Measurements from ENCODE around the gene GJB3.

The GJB3 gene

DNA sequence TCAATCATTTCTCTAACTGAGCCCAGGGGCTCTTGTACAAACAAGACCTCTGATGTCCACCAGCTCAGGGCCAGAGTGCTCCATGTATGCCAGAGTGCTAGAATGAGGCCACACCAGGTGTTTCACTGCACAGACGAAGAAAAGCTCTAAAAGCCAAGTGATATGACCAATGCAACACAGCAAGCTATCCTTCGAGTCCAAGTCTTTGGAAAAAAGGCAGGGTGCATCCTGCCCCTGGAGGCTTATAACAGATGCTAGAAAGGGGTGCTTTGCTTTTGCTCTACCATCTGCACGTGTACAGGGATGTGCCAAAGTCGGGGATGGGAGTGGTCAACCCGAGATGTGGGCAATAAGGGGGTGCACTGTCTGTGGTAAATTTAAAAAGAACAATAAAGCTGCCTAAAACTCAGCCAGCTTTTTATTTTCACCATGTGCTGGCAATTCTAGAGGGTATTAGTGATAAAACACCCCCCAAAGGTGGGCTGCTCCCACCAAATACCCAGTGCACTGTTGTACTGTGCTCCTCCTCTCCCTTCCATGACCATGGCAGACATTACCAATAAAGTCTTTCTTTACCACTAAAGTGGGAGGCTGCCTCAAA lies 46.4 kb downstream of the GJB3 start:
- no peak for DNase-seq

DNA sequence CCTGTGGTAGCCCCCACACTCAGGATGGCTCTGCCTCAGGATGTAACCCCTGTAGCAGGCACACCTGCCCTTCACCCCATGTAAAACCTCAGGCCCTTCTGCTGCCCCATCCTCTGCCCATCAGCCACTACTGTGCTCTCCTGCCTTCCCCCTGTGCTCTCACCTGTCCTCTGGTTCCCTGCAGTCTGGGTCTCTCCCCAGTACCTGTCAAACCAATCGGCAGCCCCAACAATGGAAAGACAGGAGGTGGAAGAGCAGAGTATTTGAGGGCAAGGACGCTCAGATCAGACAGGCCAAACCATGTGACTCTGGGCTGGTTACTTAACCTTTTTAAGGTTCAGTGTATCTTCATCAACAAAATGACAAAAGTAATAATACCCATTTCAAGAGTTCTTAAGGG lies 47.6 kb downstream of the GJB3 start:
- DNase-seq: no peak

DNA sequence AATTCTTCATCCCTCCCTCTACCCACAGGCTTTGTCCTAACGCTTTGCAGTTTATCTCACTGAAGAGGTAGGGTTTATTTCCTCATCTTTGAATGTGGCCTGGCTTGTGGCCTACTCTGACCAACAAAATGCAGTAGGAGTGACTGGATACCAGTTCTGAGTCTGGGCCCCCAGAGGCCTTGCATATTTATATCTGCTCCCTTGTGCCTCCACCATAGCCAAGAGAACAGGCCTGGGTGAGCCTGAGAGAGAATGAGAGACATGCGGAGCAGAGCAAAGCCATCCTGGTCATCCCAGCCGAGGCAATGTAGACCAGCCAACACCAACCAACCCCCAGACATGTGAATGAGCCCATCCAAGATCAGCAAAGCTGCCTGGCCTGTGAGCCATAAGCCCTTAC lies 48.2 kb downstream of the GJB3 start:
- DNase-seq: no peak

DNA sequence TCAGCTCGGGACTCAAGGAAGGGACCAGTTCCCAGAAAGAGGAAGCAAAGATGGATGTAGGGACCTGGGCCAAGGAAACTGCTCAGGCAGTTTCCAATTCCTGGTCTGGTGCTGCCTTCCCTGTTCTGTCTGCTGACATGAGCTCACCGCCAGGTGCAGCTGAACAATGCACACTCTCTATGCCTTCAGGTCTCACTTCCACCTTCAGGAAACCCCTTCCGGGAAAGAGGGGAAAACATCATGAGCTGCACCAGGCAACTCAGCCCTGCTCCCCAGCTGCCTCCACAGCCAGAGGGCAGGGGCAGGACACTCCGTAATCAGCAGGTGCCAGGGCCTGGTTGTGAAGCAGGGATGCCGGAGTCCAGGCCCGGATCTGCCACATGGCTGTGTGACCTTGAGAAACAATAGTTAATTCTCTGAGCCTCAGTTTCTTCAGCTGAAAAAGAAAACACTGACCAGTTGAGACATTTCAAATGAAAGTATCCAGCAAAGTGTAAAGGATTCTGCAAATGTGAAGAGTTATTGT lies 50.8 kb downstream of the GJB3 start:
- no peak for DNase-seq

DNA sequence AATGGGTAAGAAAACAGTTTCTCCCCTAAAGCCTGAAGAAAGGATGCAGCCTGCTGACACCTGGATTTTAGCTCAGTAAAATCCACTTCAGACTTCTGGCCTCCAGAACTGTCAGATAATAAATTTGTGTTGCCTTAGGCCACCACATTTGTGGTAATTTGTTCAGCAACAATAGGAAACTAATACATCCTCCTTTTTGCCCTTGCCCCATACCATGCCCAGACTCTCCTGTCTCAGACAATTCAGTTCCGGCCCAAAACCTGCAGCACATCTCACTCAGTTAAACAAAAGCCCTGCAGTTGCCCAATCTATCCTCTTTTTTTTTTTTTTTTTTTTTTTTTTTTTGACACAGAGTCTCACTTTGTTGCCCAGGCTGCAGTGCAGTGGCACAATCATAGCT lies 52.7 kb downstream of the GJB3 start:
- no peak for DNase-seq
